Endothelial cell of umbilical vein (primary cell): ENCODE measurements around the gene MAGI1.

Experiments
- CTCF ChIP-seq, 2 donors: IDR thresholded peaks; 1 replicate in 1 of 2; 2 replicates in 1 of 2; pipeline ENCODE4 v1.5.1; 2011; ENCODE audit warnings: low read length in 2 of 2, mild to moderate bottlenecking in 2 of 2, moderate library complexity in 2 of 2, control low read depth in 1 of 2, inconsistent platforms in 1 of 2, low read depth in 1 of 2; ENCODE audit not compliant: insufficient read depth in 1 of 2; ENCODE audit errors: extremely low read depth in 1 of 2
- EZH2 ChIP-seq: IDR thresholded peaks from 2 replicates; pipeline ENCODE4 v1.6.1; 2012; ENCODE audit warnings: borderline replicate concordance, low read depth, mild to moderate bottlenecking, moderate library complexity, low read length, inconsistent platforms; ENCODE audit not compliant: severe bottlenecking
- GATA2 ChIP-seq: IDR thresholded peaks from 2 replicates; pipeline ENCODE4 v1.7.0; 2011; ENCODE audit warnings: low read depth, mild to moderate bottlenecking, moderate library complexity, mixed read lengths, low read length; ENCODE audit not compliant: insufficient read length, insufficient read depth
- POLR2A ChIP-seq: IDR thresholded peaks from 2 replicates; pipeline ENCODE4 v1.6.1; 2012; ENCODE audit warnings: low read depth, mild to moderate bottlenecking, control low read depth, low read length
- POLR2AphosphoS5 ChIP-seq: IDR thresholded peaks from 2 replicates; pipeline ENCODE4 v1.6.1; 2012; ENCODE audit warnings: low read depth, mild to moderate bottlenecking, control low read depth, low read length, moderate library complexity; ENCODE audit not compliant: insufficient read depth
- TF ChIP-seq, protein P1 (sequence below): IDR thresholded peaks from 2 replicates; pipeline ENCODE4 v1.6.1; 2011; ENCODE audit not compliant: insufficient read depth, insufficient read length

GRCh38 chr3:65625305-65625704, 413.4 kb downstream of the MAGI1 start:
- TF ChIP-seq CTCF (IDR thresholded peaks at IDR 0.05; ENCODE audit: extremely low read depth in 1 of 2, insufficient read depth in 1 of 2, low read depth in 1 of 2, low read length in 2 of 2): no peak
- TF ChIP-seq POLR2A: no peak
- TF ChIP-seq, protein P1, sequence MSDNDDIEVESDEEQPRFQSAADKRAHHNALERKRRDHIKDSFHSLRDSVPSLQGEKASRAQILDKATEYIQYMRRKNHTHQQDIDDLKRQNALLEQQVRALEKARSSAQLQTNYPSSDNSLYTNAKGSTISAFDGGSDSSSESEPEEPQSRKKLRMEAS: no peak
- no peak for TF ChIP-seq POLR2AphosphoS5
- no peak for TF ChIP-seq GATA2
- TF ChIP-seq EZH2: no peak
